ENCODE results near the gene TRPC6.

TRPC6 gene

GRCh38 chr11:101477926-101478325, 105.9 kb downstream of the TRPC6 start:
- in situ Hi-C loops (cut with HindIII; ENCODE audit: low pct_ligation_motif_present, low sequenced_read_pairs) = no loop called here
- DNase-seq = no peak
- Histone ChIP-seq H3K27ac (no peak overlapping the region), H3K36me3 (replicated peaks) (no peaks in the 10 kb centered on the region), H3K4me3 (ENCODE audit: low read depth, low read length) (no peak overlapping the region), H3K27me3 (replicated peaks) (no peaks in the 10 kb centered on the region)
- TF ChIP-seq CTCF (IDR thresholded peaks at IDR 0.05; ENCODE audit: low read depth, low read length, missing control alignments) = no peak

GRCh38 chr11:101476191-101476590, 107.6 kb downstream of the TRPC6 start:
- Histone ChIP-seq H3K4me3 (ENCODE audit: low read depth, low read length) (no peak overlapping the region), H3K27ac (no peak overlapping the region), H3K36me3 (replicated peaks) (no peaks in the 10 kb centered on the region), H3K27me3 (replicated peaks) (no peaks in the 10 kb centered on the region)
- no peak for TF ChIP-seq CTCF (IDR thresholded peaks at IDR 0.05; ENCODE audit: low read depth, low read length, missing control alignments)
- DNase-seq = peak; percentile 19
- in situ Hi-C loops (cut with HindIII; ENCODE audit: low pct_ligation_motif_present, low sequenced_read_pairs) = no loop called here

- in situ Hi-C loops (cut with HindIII; ENCODE audit: low pct_ligation_motif_present, low sequenced_read_pairs) = no loop called here
- H3K27ac ChIP-seq = no peak overlapping the region
- H3K36me3 ChIP-seq (replicated peaks) = no peaks in the 10 kb centered on the region
- H3K4me3 ChIP-seq (ENCODE audit: low read depth, low read length) = no peak overlapping the region
- DNase-seq = no peak
- no peaks in the 10 kb centered on the region for H3K27me3 ChIP-seq (replicated peaks)
- TF ChIP-seq CTCF (IDR thresholded peaks at IDR 0.05; ENCODE audit: low read depth, low read length, missing control alignments) = no peak
Observed at GRCh38 chr11:101475699-101476098, 108.1 kb downstream of the TRPC6 start.

GRCh38 chr11:101474666-101475065, 109.1 kb downstream of the TRPC6 start:
- H3K27ac ChIP-seq = no peak overlapping the region
- in situ Hi-C loops (cut with HindIII; ENCODE audit: low pct_ligation_motif_present, low sequenced_read_pairs) = no loop called here
- H3K36me3 ChIP-seq (replicated peaks) = no peaks in the 10 kb centered on the region
- H3K27me3 ChIP-seq (replicated peaks) = no peaks in the 10 kb centered on the region
- no peak overlapping the region for H3K4me3 ChIP-seq (ENCODE audit: low read depth, low read length)
- DNase-seq = no peak
- TF ChIP-seq CTCF (IDR thresholded peaks at IDR 0.05; ENCODE audit: low read depth, low read length, missing control alignments) = no peak

GRCh38 chr11:101470881-101471520, 112.8 kb downstream of the TRPC6 start:
- DNase-seq = peak; percentile 31
- no peak for TF ChIP-seq CTCF (IDR thresholded peaks at IDR 0.05; ENCODE audit: low read depth, low read length, missing control alignments)
- Histone ChIP-seq H3K27ac (peak overlapping the region; percentile 10), H3K36me3 (replicated peaks) (no peaks in the 10 kb centered on the region), H3K27me3 (replicated peaks) (no peaks in the 10 kb centered on the region), H3K4me3 (ENCODE audit: low read depth, low read length) (peak overlapping the region; percentile 18)
- in situ Hi-C loops (cut with HindIII; ENCODE audit: low pct_ligation_motif_present, low sequenced_read_pairs) = no loop called here

GRCh38 chr11:101470419-101470818, 113.4 kb downstream of the TRPC6 start:
- no peak for DNase-seq
- in situ Hi-C loops (cut with HindIII; ENCODE audit: low pct_ligation_motif_present, low sequenced_read_pairs) = no loop called here
- no peak for TF ChIP-seq CTCF (IDR thresholded peaks at IDR 0.05; ENCODE audit: low read depth, low read length, missing control alignments)
- Histone ChIP-seq H3K36me3 (replicated peaks) (no peaks in the 10 kb centered on the region), H3K4me3 (ENCODE audit: low read depth, low read length) (no peak overlapping the region), H3K27ac (no peak overlapping the region), H3K27me3 (replicated peaks) (no peaks in the 10 kb centered on the region)
